ENCODE measurements around the gene PRKN. TPM values are rescaled to one million over a fixed set of nuclear protein-coding genes. Genes with fewer than 3 reads are reported as not detected.

Gene PRKN
- total and polyA plus RNA-seq, 9 of the 15 experiments (the other 6 are each of a cell fraction or from before 2014, with no cell fraction given) = 0.03 to 0.96 (median 0.15) TPM; not detected in 2

DNA sequence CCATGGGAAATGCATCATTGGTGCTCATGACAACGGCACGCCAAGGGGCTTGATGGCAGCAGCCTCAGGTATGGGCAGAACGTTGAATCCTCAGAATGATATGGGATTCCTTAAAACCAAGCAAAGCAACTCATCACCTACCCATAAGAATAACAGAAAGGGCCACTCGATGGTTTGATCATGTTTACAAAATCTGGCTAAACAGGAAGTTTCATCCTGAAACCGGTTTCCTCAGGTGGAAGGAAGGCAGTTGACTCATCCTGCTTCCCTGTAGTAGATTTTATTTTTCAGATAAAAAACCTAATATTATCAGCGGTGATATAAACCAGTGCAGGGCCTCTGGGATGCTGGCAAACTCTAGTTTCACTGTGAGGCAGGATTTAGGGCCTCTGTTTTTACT is 1316.8 kb downstream of the PRKN start:
- H3K79me2 ChIP-seq (ENCODE audit: control insufficient read depth, insufficient read depth, low read length) = no peaks in the 10 kb centered on the region
- no peak overlapping the region for H3K9ac ChIP-seq (ENCODE audit: insufficient read depth in 1 of 2, low read depth in 2 of 2, low read length in 2 of 2)
- ChIA-PET POLR2A (interaction anchor here (1.0 kb wide), 1 partner anchor 7 kb away, joined by 4 read pairs; no protein-coding TSS in a partner anchor), CTCF (ENCODE audit: low intra/inter-chr PET ratio) (no interaction called here)
- intact Hi-C loops (cut with micrococcal nuclease) = no loop called here
- no peaks in the 10 kb centered on the region for H3K36me3 ChIP-seq (ENCODE audit: control insufficient read depth, insufficient read depth, low read length)
- peaks cover 3 to 19% of the 10 kb centered on the region in 2 experiments; a peak in 4 of 5 replicates for H3K4me1 ChIP-seq (replicated peaks in 1 of 2; ENCODE audit: control insufficient read depth in 2 of 2, insufficient read depth in 2 of 2, low read length in 2 of 2)
- in situ Hi-C loops (cut with MboI) = no loop called here
- TF ChIP-seq SREBF1 (IDR thresholded peaks at IDR 0.05; ENCODE audit: borderline replicate concordance, low read depth, low read length) = no peak
- TF ChIP-seq EWSR1 (IDR thresholded peaks at IDR 0.05; ENCODE audit: borderline replicate concordance, low read depth, partially characterized antibody) = no peak
- TF ChIP-seq CBX3 (IDR thresholded peaks at IDR 0.05; ENCODE audit: borderline replicate concordance in 1 of 2, low read length in 2 of 2) = no peak
- no peak for TF ChIP-seq TCFL5 (CRISPR knock-in tag; conservative IDR thresholded peaks at IDR 0.05)
- TF ChIP-seq, protein P1, sequence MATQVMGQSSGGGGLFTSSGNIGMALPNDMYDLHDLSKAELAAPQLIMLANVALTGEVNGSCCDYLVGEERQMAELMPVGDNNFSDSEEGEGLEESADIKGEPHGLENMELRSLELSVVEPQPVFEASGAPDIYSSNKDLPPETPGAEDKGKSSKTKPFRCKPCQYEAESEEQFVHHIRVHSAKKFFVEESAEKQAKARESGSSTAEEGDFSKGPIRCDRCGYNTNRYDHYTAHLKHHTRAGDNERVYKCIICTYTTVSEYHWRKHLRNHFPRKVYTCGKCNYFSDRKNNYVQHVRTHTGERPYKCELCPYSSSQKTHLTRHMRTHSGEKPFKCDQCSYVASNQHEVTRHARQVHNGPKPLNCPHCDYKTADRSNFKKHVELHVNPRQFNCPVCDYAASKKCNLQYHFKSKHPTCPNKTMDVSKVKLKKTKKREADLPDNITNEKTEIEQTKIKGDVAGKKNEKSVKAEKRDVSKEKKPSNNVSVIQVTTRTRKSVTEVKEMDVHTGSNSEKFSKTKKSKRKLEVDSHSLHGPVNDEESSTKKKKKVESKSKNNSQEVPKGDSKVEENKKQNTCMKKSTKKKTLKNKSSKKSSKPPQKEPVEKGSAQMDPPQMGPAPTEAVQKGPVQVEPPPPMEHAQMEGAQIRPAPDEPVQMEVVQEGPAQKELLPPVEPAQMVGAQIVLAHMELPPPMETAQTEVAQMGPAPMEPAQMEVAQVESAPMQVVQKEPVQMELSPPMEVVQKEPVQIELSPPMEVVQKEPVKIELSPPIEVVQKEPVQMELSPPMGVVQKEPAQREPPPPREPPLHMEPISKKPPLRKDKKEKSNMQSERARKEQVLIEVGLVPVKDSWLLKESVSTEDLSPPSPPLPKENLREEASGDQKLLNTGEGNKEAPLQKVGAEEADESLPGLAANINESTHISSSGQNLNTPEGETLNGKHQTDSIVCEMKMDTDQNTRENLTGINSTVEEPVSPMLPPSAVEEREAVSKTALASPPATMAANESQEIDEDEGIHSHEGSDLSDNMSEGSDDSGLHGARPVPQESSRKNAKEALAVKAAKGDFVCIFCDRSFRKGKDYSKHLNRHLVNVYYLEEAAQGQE (IDR thresholded peaks at IDR 0.05; ENCODE audit: borderline replicate concordance) = no peak
- TF ChIP-seq, protein P1 (CRISPR knock-in tag; IDR thresholded peaks at IDR 0.05; ENCODE audit: low read depth) = no peak
- no peak for TF ChIP-seq DDX20 (tag; IDR thresholded peaks at IDR 0.05; ENCODE audit: low read depth)
- no peak for TF ChIP-seq ZBED1 (IDR thresholded peaks at IDR 0.05)
- TF ChIP-seq, protein P2, sequence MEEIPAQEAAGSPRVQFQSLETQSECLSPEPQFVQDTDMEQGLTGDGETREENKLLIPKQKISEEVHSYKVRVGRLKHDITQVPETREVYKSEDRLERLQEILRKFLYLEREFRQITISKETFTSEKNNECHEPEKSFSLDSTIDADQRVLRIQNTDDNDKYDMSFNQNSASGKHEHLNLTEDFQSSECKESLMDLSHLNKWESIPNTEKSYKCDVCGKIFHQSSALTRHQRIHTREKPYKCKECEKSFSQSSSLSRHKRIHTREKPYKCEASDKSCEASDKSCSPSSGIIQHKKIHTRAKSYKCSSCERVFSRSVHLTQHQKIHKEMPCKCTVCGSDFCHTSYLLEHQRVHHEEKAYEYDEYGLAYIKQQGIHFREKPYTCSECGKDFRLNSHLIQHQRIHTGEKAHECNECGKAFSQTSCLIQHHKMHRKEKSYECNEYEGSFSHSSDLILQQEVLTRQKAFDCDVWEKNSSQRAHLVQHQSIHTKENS (CRISPR knock-in tag; IDR thresholded peaks at IDR 0.05) = no peak
- TF ChIP-seq XRCC5 (IDR thresholded peaks at IDR 0.05; ENCODE audit: low read depth, low read length) = no peak
- H2AFZ ChIP-seq (ENCODE audit: low read depth, low read length) = peak overlapping the region; percentile 5; the same call in 1 of the 2 replicates
- no peak for DNase-seq (ENCODE audit: extremely low read depth in 1 of 4, low spot score in 3 of 4)
- H3K27ac ChIP-seq (ENCODE audit: extremely low read depth, low read depth, low read length) = no peak overlapping the region
- H3K4me3 ChIP-seq = no peak overlapping the region
- no peak for ATAC-seq
- H3K27me3 ChIP-seq (ENCODE audit: control insufficient read depth in 2 of 2, insufficient read depth in 2 of 2, low read length in 2 of 2) = peaks cover 17 to 27% of the 10 kb centered on the region in 2 experiments; a peak in 4 of 5 replicates
- H3K9me3 ChIP-seq (replicated peaks; ENCODE audit: control insufficient read depth, insufficient read depth, low read depth, low read length) = peaks cover 11% of the 10 kb centered on the region
- H4K20me1 ChIP-seq (replicated peaks; ENCODE audit: control insufficient read depth, insufficient read depth, low read length) = no peaks in the 10 kb centered on the region
- H3K9me1 ChIP-seq (ENCODE audit: control insufficient read depth, insufficient read depth, low read length) = no peaks in the 10 kb centered on the region
- 4% methylated on average over 6 of the region's 6 CpGs for WGBS (ENCODE audit: insufficient coverage, low coverage, missing lambda C conversion rate)
- H3K4me2 ChIP-seq (ENCODE audit: insufficient read depth, low read length) = no peak overlapping the region
- FAIRE-seq = no peak
- BruUV-seq (replicated peaks) = no TSS peak
